Ammon's horn (tissue), 1 donor: Measurements from ENCODE around the gene IL4I1.

Experiments
- DNase-seq: peaks from one replicate; pipeline ENCODE4 v3.0.0-alpha.2; 2016; ENCODE audit warnings: low spot score

The IL4I1 gene

GRCh38 chr19:49850221-49850486 lies 46.5 kb downstream of the IL4I1 start:
- DNase-seq = no peak

GRCh38 chr19:49849433-49850220 lies 47.1 kb downstream of the IL4I1 start:
- no peak for DNase-seq

GRCh38 chr19:49848938-49849337 lies 47.7 kb downstream of the IL4I1 start:
- no peak for DNase-seq

- DNase-seq = no peak
These were observed 48.7 kb downstream of the IL4I1 start for GRCh38 chr19:49847731-49848696.

- DNase-seq = no peak
These were observed 50.3 kb downstream of the IL4I1 start for GRCh38 chr19:49846408-49846807.

- no peak for DNase-seq
These were observed 51.3 kb downstream of the IL4I1 start for GRCh38 chr19:49845414-49845813.

GRCh38 chr19:49844138-49845095 lies 52.3 kb downstream of the IL4I1 start:
- no peak for DNase-seq

- no peak for DNase-seq
These were observed 53.4 kb downstream of the IL4I1 start for GRCh38 chr19:49843265-49843664.

GRCh38 chr19:49840736-49841249 lies 55.9 kb downstream of the IL4I1 start:
- DNase-seq = no peak

- no peak for DNase-seq
These were observed 56.4 kb downstream of the IL4I1 start for GRCh38 chr19:49840321-49840720.

- DNase-seq = no peak
These were observed 57.0 kb downstream of the IL4I1 start for GRCh38 chr19:49839713-49840112.
